Liver (tissue), 3 donors: ENCODE results near the gene AMMECR1.

ENCODE experiments used
- ATF3 ChIP-seq: IDR thresholded peaks from 2 replicates; pipeline ENCODE4 v1.6.1; 2016; ENCODE audit warnings: antibody characterized with exemption
- CTCF ChIP-seq: fragments of 150-350 bp; IDR thresholded peaks from 2 replicates; pipeline ENCODE4 v1.5.1; 2017; ENCODE audit warnings: improper control_type of control experiment, low read depth, low read length; ENCODE audit not compliant: missing input control
- EGR1 ChIP-seq, 2 donors: IDR thresholded peaks; 2 replicates each; pipeline ENCODE4 v1.6.1; 2016 to 2018; ENCODE audit warnings: antibody characterized with exemption in 2 of 2, low read depth in 2 of 2
- JUND ChIP-seq, 2 donors: IDR thresholded peaks; 2 replicates each; pipeline ENCODE4 v1.6.1; 2016; ENCODE audit warnings: antibody characterized with exemption in 2 of 2
- RAD21 ChIP-seq, 2 donors: IDR thresholded peaks; 2 replicates each; pipeline ENCODE4 v1.6.1; 2016; ENCODE audit warnings: antibody characterized with exemption in 2 of 2, mild to moderate bottlenecking in 2 of 2
- RXRA ChIP-seq, 2 donors: IDR thresholded peaks; 2 replicates each; pipeline ENCODE4 v1.6.1; 2017 to 2018; ENCODE audit warnings: antibody characterized with exemption in 2 of 2, mild to moderate bottlenecking in 1 of 2
- SP1 ChIP-seq: IDR thresholded peaks from 2 replicates; pipeline ENCODE4 v1.6.1; 2018; ENCODE audit warnings: antibody characterized with exemption, mild to moderate bottlenecking
- TAF1 ChIP-seq: conservative IDR thresholded peaks from 2 replicates; pipeline ENCODE4 v1.6.1; 2016; ENCODE audit warnings: antibody characterized with exemption, mild to moderate bottlenecking
- YY1 ChIP-seq: IDR thresholded peaks from 2 replicates; pipeline ENCODE4 v1.6.1; 2016; ENCODE audit warnings: antibody characterized with exemption, mild to moderate bottlenecking
- TF ChIP-seq, protein P1 (sequence below): IDR thresholded peaks from 2 replicates; pipeline ENCODE4 v1.6.1; 2016; ENCODE audit warnings: antibody characterized with exemption, mild to moderate bottlenecking
- TF ChIP-seq, protein P2 (sequence below): IDR thresholded peaks from 2 replicates; pipeline ENCODE4 v1.6.1; 2016; ENCODE audit warnings: antibody characterized with exemption
- donor health status: healthy.
- donor health status: healthy.

- TF ChIP-seq CTCF (no peak), SP1 (no peak), RAD21 (IDR thresholded peaks at IDR 0.05) (no peak), TAF1 (no peak), ATF3 (no peak), YY1 (no peak), JUND (IDR thresholded peaks at IDR 0.05) (no peak), RXRA (IDR thresholded peaks at IDR 0.05) (no peak), EGR1 (IDR thresholded peaks at IDR 0.05; ENCODE audit: low read depth in 2 of 2) (no peak)
- TF ChIP-seq, protein P1, sequence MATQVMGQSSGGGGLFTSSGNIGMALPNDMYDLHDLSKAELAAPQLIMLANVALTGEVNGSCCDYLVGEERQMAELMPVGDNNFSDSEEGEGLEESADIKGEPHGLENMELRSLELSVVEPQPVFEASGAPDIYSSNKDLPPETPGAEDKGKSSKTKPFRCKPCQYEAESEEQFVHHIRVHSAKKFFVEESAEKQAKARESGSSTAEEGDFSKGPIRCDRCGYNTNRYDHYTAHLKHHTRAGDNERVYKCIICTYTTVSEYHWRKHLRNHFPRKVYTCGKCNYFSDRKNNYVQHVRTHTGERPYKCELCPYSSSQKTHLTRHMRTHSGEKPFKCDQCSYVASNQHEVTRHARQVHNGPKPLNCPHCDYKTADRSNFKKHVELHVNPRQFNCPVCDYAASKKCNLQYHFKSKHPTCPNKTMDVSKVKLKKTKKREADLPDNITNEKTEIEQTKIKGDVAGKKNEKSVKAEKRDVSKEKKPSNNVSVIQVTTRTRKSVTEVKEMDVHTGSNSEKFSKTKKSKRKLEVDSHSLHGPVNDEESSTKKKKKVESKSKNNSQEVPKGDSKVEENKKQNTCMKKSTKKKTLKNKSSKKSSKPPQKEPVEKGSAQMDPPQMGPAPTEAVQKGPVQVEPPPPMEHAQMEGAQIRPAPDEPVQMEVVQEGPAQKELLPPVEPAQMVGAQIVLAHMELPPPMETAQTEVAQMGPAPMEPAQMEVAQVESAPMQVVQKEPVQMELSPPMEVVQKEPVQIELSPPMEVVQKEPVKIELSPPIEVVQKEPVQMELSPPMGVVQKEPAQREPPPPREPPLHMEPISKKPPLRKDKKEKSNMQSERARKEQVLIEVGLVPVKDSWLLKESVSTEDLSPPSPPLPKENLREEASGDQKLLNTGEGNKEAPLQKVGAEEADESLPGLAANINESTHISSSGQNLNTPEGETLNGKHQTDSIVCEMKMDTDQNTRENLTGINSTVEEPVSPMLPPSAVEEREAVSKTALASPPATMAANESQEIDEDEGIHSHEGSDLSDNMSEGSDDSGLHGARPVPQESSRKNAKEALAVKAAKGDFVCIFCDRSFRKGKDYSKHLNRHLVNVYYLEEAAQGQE: no peak
- TF ChIP-seq, protein P2, sequence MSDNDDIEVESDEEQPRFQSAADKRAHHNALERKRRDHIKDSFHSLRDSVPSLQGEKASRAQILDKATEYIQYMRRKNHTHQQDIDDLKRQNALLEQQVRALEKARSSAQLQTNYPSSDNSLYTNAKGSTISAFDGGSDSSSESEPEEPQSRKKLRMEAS: no peak
These were observed 92.8 kb downstream of the AMMECR1 start for GRCh38 chrX:110224926-110225617.
